Keratinocyte (primary cell): Measurements from ENCODE around the gene ATG4D. TPM values are rescaled to one million over a fixed set of nuclear protein-coding genes. Genes with fewer than 3 reads are reported as not detected.

ENCODE experiments used
- DNase-seq: peaks from one replicate; pipeline ENCODE4 v3.0.0-alpha.2; 2011; ENCODE audit warnings: low read depth, missing footprints, low spot score
- FAIRE-seq: peaks from 2 replicates; lab custom pipeline; 2011; peaks lifted over from hg19 to GRCh38; lab: Jason Lieb, UNC
- H2AFZ ChIP-seq: 2 replicates; pipeline ENCODE4 v1.6.0; 2012; ENCODE audit warnings: low read length, control low read depth, inconsistent platforms; ENCODE audit not compliant: control insufficient read depth
- H3K27ac ChIP-seq: 2 replicates; pipeline ENCODE4 v1.5.1; 2011; ENCODE audit warnings: low read length; ENCODE audit not compliant: control insufficient read depth, insufficient read depth
- H3K27me3 ChIP-seq: 3 replicates; pipeline ENCODE4 v1.6.0; 2011; ENCODE audit warnings: low read length; ENCODE audit not compliant: control insufficient read depth, insufficient read depth; ENCODE audit errors: extremely low read depth
- H3K36me3 ChIP-seq, 2 experiments: 2 replicates in 1 of 2; 3 replicates in 1 of 2; pipeline ENCODE4 v1.5.1; 2011; ENCODE audit warnings: low read length in 2 of 2, mild to moderate bottlenecking in 1 of 2; ENCODE audit not compliant: control insufficient read depth in 2 of 2, insufficient read depth in 2 of 2; ENCODE audit errors: extremely low read depth in 1 of 2
- H3K4me1 ChIP-seq: 3 replicates; pipeline ENCODE4 v1.5.1; 2011; ENCODE audit warnings: low read length; ENCODE audit not compliant: control insufficient read depth, insufficient read depth; ENCODE audit errors: extremely low read depth
- H3K4me2 ChIP-seq: 3 replicates; pipeline ENCODE4 v1.6.0; 2011; ENCODE audit warnings: low read depth, low read length; ENCODE audit not compliant: control insufficient read depth, insufficient read depth; ENCODE audit errors: extremely low read depth
- H3K4me3 ChIP-seq, 3 experiments: fragments of 200-600 bp in 1 of 3; sonication (generic) in 1 of 3; 2 replicates in 2 of 3; 3 replicates in 1 of 3; pipeline ENCODE4 v1.5.1; 2011 to 2016; ENCODE audit warnings: low read length in 3 of 3, mild to moderate bottlenecking in 3 of 3, control low read depth in 2 of 3, inconsistent platforms in 1 of 3, low read depth in 1 of 3, mixed read lengths in 1 of 3, mixed run types in 1 of 3, moderate library complexity in 1 of 3; ENCODE audit not compliant: control insufficient read depth in 2 of 3, insufficient read depth in 2 of 3; ENCODE audit errors: extremely low read depth in 1 of 3
- H3K79me2 ChIP-seq: 2 replicates; pipeline ENCODE4 v1.6.0; 2012; ENCODE audit warnings: low read length; ENCODE audit not compliant: control insufficient read depth, insufficient read depth
- H3K9ac ChIP-seq: 3 replicates; pipeline ENCODE4 v1.6.0; 2011; ENCODE audit warnings: low read length; ENCODE audit not compliant: control insufficient read depth, insufficient read depth; ENCODE audit errors: extremely low read depth
- H3K9me1 ChIP-seq: 3 replicates; pipeline ENCODE4 v1.6.0; 2011; ENCODE audit warnings: low read length; ENCODE audit not compliant: control insufficient read depth, insufficient read depth; ENCODE audit errors: extremely low read depth
- H3K9me3 ChIP-seq: 2 replicates; pipeline ENCODE4 v1.5.1; 2012; ENCODE audit warnings: low read depth, low read length; ENCODE audit not compliant: control insufficient read depth
- H4K20me1 ChIP-seq: 3 replicates; pipeline ENCODE4 v1.6.0; 2011; ENCODE audit warnings: low read length; ENCODE audit not compliant: control insufficient read depth, insufficient read depth; ENCODE audit errors: extremely low read depth
- CTCF ChIP-seq, 3 experiments: IDR thresholded peaks in 1 of 3; conservative IDR thresholded peaks in 1 of 3; optimal IDR thresholded peaks in 1 of 3; 2 replicates in 2 of 3; 3 replicates in 1 of 3; pipeline versions ENCODE3 to v1.5.1; 2011; ENCODE audit warnings: low read length in 3 of 3, mild to moderate bottlenecking in 3 of 3, moderate library complexity in 2 of 3, control low read depth in 1 of 3, inconsistent platforms in 1 of 3; ENCODE audit not compliant: insufficient read depth in 2 of 3; ENCODE audit errors: extremely low read depth in 1 of 3
- EZH2 ChIP-seq: IDR thresholded peaks from one replicate; pipeline ENCODE4 v1.6.1; 2012; ENCODE audit warnings: inconsistent platforms, mild to moderate bottlenecking, low read length, moderate library complexity
- dilution Hi-C: fragments of 300-500 bp; cut with MboI; formaldehyde crosslinking; loops from one replicate; pipeline ENCODE4 v1.7.0; 2020; ENCODE audit warnings: low sequenced_read_pairs; ENCODE audit not compliant: extremely low pct_ligation_motif_present
- polyA plus RNA-seq, 5 experiments: library from polyadenylated mRNA; depleted of rRNA in 3 of 5; stranded (reverse) in 3 of 5; stranded (forward) in 1 of 5; unstranded in 1 of 5; fragments of >200 nt; gene quantifications; 1 replicate in 1 of 5; 2 replicates in 3 of 5; 3 replicates in 1 of 5; pipeline versions ENCODE4 v1.2.1 to v1.2.3, GENCODE V29; 2011 to 2012; ENCODE audit warnings: missing spikeins in 2 of 5, low read depth in 1 of 5, low replicate concordance in 1 of 5

The ATG4D gene
- polyA plus RNA-seq, 1 donor (not counting 4 experiments of a cell fraction or from before 2014, with no cell fraction given), result 12.6 TPM

- dilution Hi-C loops, result no loop called here
- no peaks in the 10 kb centered on the region for H3K9me1 ChIP-seq
- peak overlapping the region; percentile 96 for H3K4me2 ChIP-seq
- FAIRE-seq (no peak), DNase-seq (no peak)
- no peak overlapping the region for H2AFZ ChIP-seq
- no peaks in the 10 kb centered on the region for H4K20me1 ChIP-seq
- H3K79me2 ChIP-seq, result peaks cover 21% of the 10 kb centered on the region
- no peaks in the 10 kb centered on the region for H3K27me3 ChIP-seq
- H3K4me1 ChIP-seq, result peaks cover 6% of the 10 kb centered on the region
- peaks cover 4 to 5% of the 10 kb centered on the region in 2 experiments for H3K36me3 ChIP-seq
- H3K27ac ChIP-seq, result no peak overlapping the region
- no peaks in the 10 kb centered on the region for H3K9me3 ChIP-seq
- TF ChIP-seq EZH2 (no peak), CTCF (optimal IDR thresholded peaks at IDR 0.05 in 1 of 3, IDR thresholded peaks at IDR 0.05 in 1 of 3, conservative IDR thresholded peaks at IDR 0.05 in 1 of 3; ENCODE audit: extremely low read depth in 1 of 3, insufficient read depth in 2 of 3, low read length in 3 of 3) (no peak)
- no peak overlapping the region for H3K4me3 ChIP-seq
- no peak overlapping the region for H3K9ac ChIP-seq
Observed at GRCh38 chr19:10587839-10588150, 44.1 kb downstream of the ATG4D start.

- no peak for TF ChIP-seq CTCF (optimal IDR thresholded peaks at IDR 0.05 in 1 of 3, IDR thresholded peaks at IDR 0.05 in 1 of 3, conservative IDR thresholded peaks at IDR 0.05 in 1 of 3; ENCODE audit: extremely low read depth in 1 of 3, insufficient read depth in 2 of 3, low read length in 3 of 3)
- TF ChIP-seq EZH2, result no peak
- no peak for FAIRE-seq
- Histone ChIP-seq H3K9ac (no peak overlapping the region), H3K4me3 (no peak overlapping the region), H3K9me1 (no peaks in the 10 kb centered on the region), H4K20me1 (no peaks in the 10 kb centered on the region), H3K4me2 (no peak overlapping the region), H3K4me1 (no peaks in the 10 kb centered on the region), H3K27me3 (no peaks in the 10 kb centered on the region), H3K9me3 (no peaks in the 10 kb centered on the region), H3K27ac (no peak overlapping the region), H3K36me3 (no peaks in the 10 kb centered on the region), H2AFZ (no peak overlapping the region), H3K79me2 (no peaks in the 10 kb centered on the region)
- dilution Hi-C loops, result no loop called here
- no peak for DNase-seq
Observed at GRCh38 chr19:10593148-10593547, 49.4 kb downstream of the ATG4D start.
